Cardiac muscle cell (in vitro differentiated cells and primary cell): ENCODE data around the gene SRRM1. TPM values are rescaled to one million over a fixed set of nuclear protein-coding genes. Genes with fewer than 3 reads are reported as not detected.

Source experiments
- DNase-seq, 2 donors: peaks; one replicate each; pipeline versions ENCODE4 v3.0.0 to v3.0.0-alpha.2; 2010 to 2017; ENCODE audit warnings: low read depth in 1 of 2, low spot score in 1 of 2
- H3K27ac ChIP-seq: fragments of 200-600 bp; sonication (generic); 2 replicates; pipeline ENCODE4 v1.5.1; 2016
- H3K27me3 ChIP-seq: fragments of 200-600 bp; sonication (generic); 2 replicates; pipeline ENCODE4 v1.6.0; 2016; ENCODE audit warnings: control low read depth
- H3K36me3 ChIP-seq: fragments of 200-600 bp; sonication (generic); 2 replicates; pipeline ENCODE4 v1.5.1; 2016; ENCODE audit warnings: control low read depth
- H3K4me1 ChIP-seq: fragments of 200-600 bp; sonication (generic); 2 replicates; pipeline ENCODE4 v1.8.1; 2017; ENCODE audit warnings: low read depth, mild to moderate bottlenecking, mixed run types
- H3K4me3 ChIP-seq: fragments of 200-600 bp; sonication (generic); 2 replicates; pipeline ENCODE4 v1.5.1; 2016; ENCODE audit warnings: mild to moderate bottlenecking
- H3K9me3 ChIP-seq: fragments of 200-600 bp; sonication (generic); 2 replicates; pipeline ENCODE4 v1.5.1; 2017; ENCODE audit warnings: low read depth, mild to moderate bottlenecking, control low read depth
- polyA plus RNA-seq: library from polyadenylated mRNA; unstranded; fragments of >200 nt; fragmentation: Nextera tagmentation; extraction: Ambion mirVana; gene quantifications from 2 replicates; pipeline ENCODE4 v1.2.1, GENCODE V29; 2016
- total RNA-seq: library from RNA; depleted of rRNA; stranded (reverse); fragments of >200 nt; gene quantifications from 2 replicates; pipeline ENCODE4 v1.2.3, GENCODE V29; 2016
- TF ChIP-seq, protein P1 (sequence below): IDR thresholded peaks from 2 replicates; pipeline ENCODE4 v1.5.1; 2012; ENCODE audit warnings: low read depth, mild to moderate bottlenecking, low read length

The SRRM1 gene, protein sequence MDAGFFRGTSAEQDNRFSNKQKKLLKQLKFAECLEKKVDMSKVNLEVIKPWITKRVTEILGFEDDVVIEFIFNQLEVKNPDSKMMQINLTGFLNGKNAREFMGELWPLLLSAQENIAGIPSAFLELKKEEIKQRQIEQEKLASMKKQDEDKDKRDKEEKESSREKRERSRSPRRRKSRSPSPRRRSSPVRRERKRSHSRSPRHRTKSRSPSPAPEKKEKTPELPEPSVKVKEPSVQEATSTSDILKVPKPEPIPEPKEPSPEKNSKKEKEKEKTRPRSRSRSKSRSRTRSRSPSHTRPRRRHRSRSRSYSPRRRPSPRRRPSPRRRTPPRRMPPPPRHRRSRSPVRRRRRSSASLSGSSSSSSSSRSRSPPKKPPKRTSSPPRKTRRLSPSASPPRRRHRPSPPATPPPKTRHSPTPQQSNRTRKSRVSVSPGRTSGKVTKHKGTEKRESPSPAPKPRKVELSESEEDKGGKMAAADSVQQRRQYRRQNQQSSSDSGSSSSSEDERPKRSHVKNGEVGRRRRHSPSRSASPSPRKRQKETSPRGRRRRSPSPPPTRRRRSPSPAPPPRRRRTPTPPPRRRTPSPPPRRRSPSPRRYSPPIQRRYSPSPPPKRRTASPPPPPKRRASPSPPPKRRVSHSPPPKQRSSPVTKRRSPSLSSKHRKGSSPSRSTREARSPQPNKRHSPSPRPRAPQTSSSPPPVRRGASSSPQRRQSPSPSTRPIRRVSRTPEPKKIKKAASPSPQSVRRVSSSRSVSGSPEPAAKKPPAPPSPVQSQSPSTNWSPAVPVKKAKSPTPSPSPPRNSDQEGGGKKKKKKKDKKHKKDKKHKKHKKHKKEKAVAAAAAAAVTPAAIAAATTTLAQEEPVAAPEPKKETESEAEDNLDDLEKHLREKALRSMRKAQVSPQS
- total RNA-seq: 75.4 and 133 TPM in 2 replicates
- polyA plus RNA-seq: 139 and 217 TPM in 2 replicates

DNA sequence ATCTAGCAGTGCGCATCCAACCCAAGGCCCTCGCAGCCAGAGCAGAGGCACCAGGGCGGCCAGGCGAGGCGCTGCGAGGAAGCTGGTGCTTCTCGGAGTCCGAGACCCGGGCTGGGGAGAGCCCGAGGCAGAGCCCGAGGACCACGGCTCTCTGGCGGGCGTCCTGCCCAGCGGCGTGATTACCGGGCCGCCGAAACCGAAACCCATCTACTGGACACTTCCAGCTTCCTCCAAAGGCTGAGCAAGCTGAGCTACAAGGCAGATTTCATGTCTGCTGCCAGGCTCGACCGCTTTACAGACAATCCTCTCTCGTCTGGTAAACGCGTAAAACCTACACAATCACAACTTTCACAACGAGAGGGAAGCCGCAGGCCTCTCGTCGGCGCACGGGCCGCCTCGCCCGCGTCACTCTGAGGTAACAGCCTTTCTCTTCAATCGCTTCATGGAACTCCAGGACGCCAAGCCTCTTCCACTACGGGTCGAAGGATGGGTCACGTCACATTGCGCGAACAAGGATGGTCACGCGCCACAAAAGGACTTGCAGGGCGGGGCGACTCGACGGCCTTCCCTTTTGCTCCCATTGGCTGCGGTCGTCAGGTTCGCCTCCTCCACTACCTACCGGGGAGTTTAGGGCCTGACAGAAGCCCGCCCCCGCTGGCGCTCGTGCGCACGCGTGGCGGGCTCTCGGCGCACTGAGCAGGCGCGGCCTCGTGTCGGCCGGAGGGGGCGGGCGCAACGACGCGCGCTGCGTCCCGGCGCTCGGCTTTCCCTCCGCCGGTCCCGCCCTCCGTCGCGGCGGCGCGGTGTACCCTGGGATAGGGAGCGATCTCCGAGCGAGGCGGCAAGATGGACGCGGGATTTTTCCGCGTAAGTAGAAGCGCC lies at the start of gene SRRM1:
Gene SRRM1 (plus strand): TSS at position 822 of the 882 bp plus-strand sequence. CDS start 25 bp downstream, at position 847.
- TF ChIP-seq, protein P1, sequence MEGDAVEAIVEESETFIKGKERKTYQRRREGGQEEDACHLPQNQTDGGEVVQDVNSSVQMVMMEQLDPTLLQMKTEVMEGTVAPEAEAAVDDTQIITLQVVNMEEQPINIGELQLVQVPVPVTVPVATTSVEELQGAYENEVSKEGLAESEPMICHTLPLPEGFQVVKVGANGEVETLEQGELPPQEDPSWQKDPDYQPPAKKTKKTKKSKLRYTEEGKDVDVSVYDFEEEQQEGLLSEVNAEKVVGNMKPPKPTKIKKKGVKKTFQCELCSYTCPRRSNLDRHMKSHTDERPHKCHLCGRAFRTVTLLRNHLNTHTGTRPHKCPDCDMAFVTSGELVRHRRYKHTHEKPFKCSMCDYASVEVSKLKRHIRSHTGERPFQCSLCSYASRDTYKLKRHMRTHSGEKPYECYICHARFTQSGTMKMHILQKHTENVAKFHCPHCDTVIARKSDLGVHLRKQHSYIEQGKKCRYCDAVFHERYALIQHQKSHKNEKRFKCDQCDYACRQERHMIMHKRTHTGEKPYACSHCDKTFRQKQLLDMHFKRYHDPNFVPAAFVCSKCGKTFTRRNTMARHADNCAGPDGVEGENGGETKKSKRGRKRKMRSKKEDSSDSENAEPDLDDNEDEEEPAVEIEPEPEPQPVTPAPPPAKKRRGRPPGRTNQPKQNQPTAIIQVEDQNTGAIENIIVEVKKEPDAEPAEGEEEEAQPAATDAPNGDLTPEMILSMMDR: no peak

DNA sequence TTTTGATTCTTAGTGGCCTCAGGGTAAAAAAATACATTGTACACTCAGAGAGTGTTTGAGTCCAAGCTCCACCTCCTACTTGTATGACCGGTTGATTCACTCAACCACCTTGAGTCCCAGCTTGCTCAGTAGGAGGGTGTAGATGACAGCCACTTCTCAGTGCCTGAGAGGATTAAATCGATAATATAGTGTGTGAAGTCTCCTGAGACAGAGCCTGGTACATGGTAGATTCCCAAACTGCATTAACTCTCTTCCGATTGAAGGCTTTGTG lies 48.8 kb upstream of the SRRM1 start:
- Histone ChIP-seq H3K27me3 (no peaks in the 10 kb centered on the region), H3K4me3 (no peak overlapping the region), H3K4me1 (no peaks in the 10 kb centered on the region), H3K9me3 (no peaks in the 10 kb centered on the region), H3K27ac (no peak overlapping the region), H3K36me3 (no peaks in the 10 kb centered on the region)
- TF ChIP-seq, protein P1: no peak
- DNase-seq: no peak

More for the DNA sequence above, at the start of gene SRRM1:
- no peaks in the 10 kb centered on the region for H3K9me3 ChIP-seq
- no peaks in the 10 kb centered on the region for H3K27me3 ChIP-seq
- peak within 1 kb of the TSS; percentile 99 for H3K27ac ChIP-seq
- peak; percentile 99 to 100 for DNase-seq
- peak within 1 kb of the TSS; percentile 90 for H3K4me3 ChIP-seq
- H3K36me3 ChIP-seq: peaks cover 18% of the 10 kb centered on the region
- peaks cover 9% of the 10 kb centered on the region for H3K4me1 ChIP-seq

DNA sequence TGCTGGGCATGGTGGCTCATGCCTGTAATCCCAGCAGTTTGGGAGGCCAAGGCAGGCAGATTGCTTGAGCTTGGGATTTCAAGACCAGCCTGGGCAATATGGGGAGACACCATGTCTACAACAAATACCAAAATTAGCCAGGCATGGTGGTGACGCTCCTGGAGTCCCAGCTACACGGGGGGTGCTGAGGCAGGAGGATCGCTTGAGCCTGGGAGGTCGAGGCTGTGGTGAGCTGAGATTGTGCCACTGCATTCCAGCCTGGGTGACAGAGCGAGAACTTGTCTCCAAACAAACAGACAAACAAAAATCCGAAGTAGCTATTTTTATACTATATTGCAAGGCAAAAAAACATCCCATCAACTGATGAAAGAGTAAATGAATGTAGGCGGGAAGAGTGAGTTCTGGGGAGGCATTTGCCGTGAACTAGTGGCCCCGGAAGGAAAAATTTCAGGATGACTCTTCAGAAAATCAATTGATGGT lies 46.7 kb upstream of the SRRM1 start:
- Histone ChIP-seq H3K27ac (no peak overlapping the region), H3K4me3 (no peak overlapping the region), H3K4me1 (no peaks in the 10 kb centered on the region), H3K27me3 (no peaks in the 10 kb centered on the region), H3K9me3 (no peaks in the 10 kb centered on the region), H3K36me3 (no peaks in the 10 kb centered on the region)
- TF ChIP-seq, protein P1: no peak
- no peak for DNase-seq

DNA sequence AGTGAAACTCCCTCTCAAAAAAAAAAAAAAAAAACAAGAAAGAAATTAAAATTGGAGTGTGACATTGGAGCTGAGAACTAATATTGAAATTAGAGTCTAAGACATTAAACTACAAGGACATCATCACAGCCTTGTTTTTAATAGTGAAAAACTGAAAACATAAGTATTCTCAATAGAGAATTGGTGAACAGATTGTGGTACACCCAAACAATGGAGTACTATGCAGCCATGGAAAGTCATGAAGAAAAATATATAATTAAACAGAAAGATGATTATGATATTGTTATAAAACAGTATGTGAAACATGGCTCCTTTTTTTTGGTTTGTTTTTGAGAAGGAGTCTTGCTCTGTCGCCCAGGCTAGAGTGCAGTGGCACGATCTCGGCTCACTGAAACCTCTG lies 43.8 kb upstream of the SRRM1 start:
- TF ChIP-seq, protein P1: no peak
- H3K36me3 ChIP-seq: no peaks in the 10 kb centered on the region
- H3K9me3 ChIP-seq: no peaks in the 10 kb centered on the region
- H3K27me3 ChIP-seq: no peaks in the 10 kb centered on the region
- no peak overlapping the region for H3K4me3 ChIP-seq
- no peaks in the 10 kb centered on the region for H3K4me1 ChIP-seq
- no peak overlapping the region for H3K27ac ChIP-seq
- DNase-seq: no peak

DNA sequence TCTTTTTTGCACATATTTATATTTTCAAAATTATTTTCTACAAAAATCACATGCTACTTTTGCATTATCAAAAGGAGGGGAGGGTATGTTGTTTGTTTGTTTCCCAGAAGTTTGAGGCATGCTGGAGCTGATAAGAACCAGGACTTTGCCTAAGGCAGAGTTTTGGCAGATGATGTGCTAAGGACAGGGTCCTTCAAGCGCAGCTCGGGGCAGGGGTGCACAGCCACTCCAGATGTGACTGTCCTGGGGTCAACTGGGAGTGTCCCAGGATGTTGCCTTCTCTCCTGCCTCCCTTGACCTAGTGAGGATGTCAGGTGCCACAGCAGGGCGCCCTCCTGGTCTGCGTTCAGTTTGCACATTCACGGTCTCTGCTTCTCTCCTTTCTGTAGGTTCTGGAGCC lies 42.6 kb upstream of the SRRM1 start:
- no peaks in the 10 kb centered on the region for H3K27me3 ChIP-seq
- H3K27ac ChIP-seq: no peak overlapping the region
- H3K9me3 ChIP-seq: no peaks in the 10 kb centered on the region
- no peaks in the 10 kb centered on the region for H3K4me1 ChIP-seq
- TF ChIP-seq, protein P1: no peak
- H3K36me3 ChIP-seq: no peaks in the 10 kb centered on the region
- no peak for DNase-seq
- no peak overlapping the region for H3K4me3 ChIP-seq
